Tibial artery (tissue), 4 donors: Measurements from ENCODE around the gene DNAJC21.
"Not testable (repeated sequence)": the region's sequence is repeated elsewhere in the genome, so short reads cannot be mapped to it uniquely, and the experiment has no call there.

Source experiments
- DNase-seq, 2 donors: peaks; one replicate each; pipeline ENCODE4 v3.0.0-alpha.2; 2019
- H3K27ac ChIP-seq, 2 donors: fragments of 200-600 bp; sonication (generic) in 1 of 2; 1 replicate in 1 of 2; 2 replicates in 1 of 2; pipeline ENCODE4 v1.5.1; 2018 to 2019; ENCODE audit warnings: mild to moderate bottlenecking in 1 of 2
- H3K27me3 ChIP-seq, 2 donors: fragments of 200-600 bp; sonication (generic) in 1 of 2; one replicate each; pipeline versions ENCODE4 v1.5.1 to v1.6.0; 2016 to 2019
- H3K36me3 ChIP-seq, 3 donors: fragments of 200-600 bp; sonication (generic) in 2 of 3; one replicate each; pipeline ENCODE4 v1.5.1; 2016 to 2019; ENCODE audit warnings: mild to moderate bottlenecking in 2 of 3
- H3K4me1 ChIP-seq, 4 donors: fragments of 200-600 bp; sonication (generic) in 2 of 4; 1 replicate in 3 of 4; 2 replicates in 1 of 4; pipeline ENCODE4 v1.5.1; 2016 to 2019
- H3K4me3 ChIP-seq, 2 donors: fragments of 200-600 bp; sonication (generic) in 1 of 2; 1 replicate in 1 of 2; 2 replicates in 1 of 2; pipeline ENCODE4 v1.5.1; 2018 to 2019; ENCODE audit warnings: mild to moderate bottlenecking in 2 of 2
- H3K9me3 ChIP-seq, 3 donors: fragments of 200-600 bp; sonication (generic) in 1 of 3; one replicate each; pipeline ENCODE4 v1.5.1; 2016 to 2019
- intact Hi-C: fragments of 100-400 bp; cut with DNase I; formaldehyde crosslinking; loops from one replicate; pipeline ENCODE4 v1.15.0; 2023; ENCODE audit warnings: low total_unique reads
- TF ChIP-seq, protein P1 (sequence below), 2 experiments: fragments of 200-600 bp in 1 of 2; fragments of 450-650 bp in 1 of 2; IDR thresholded peaks; one replicate each; pipeline ENCODE4 v1.5.1; 2017 to 2019; ENCODE audit warnings: antibody characterized with exemption in 2 of 2, mild to moderate bottlenecking in 1 of 2, moderate library complexity in 1 of 2

Gene DNAJC21

DNA sequence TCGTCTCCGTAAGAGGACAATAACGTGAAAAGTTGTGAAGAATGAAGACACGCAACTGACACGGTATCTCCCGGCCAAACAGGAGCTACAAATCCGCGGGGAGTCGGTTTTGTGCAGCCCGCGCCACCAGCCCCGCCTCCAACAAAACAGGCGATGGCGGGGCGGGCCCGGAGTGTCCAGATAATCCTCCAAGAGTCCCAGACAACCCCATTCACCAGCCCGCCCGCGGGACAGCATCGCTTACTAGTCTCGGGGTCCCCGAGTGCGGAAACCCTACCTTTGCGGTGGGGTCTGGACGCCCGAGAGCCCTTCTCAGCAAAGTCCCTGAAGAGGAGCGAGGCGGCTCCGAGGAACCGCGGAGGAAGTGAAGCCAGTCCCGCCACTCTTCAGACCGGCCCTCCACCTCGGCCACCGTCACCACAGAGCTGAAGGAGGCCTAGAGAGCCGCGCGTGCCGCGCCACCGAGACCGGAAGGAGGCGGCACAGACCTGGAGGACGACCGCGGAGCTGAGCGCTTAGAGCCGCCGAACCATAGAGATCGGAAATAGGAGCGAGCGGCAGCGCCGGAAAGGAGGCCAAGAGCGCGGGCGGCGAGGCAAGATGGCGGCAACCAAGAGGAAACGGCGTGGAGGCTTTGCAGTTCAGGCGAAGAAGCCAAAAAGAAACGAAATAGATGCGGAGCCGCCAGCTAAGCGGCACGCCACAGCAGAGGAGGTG lies 14.1 kb upstream of the DNAJC21 start, which contains the start of the genes BRIX1 and RAD1:
Gene BRIX1 (plus strand): TSS at position 573 of the 717 bp plus-strand sequence. CDS start 28 bp downstream, at position 601.
Gene RAD1 (minus strand): TSS at position 366 of the 717 bp plus-strand sequence. CDS start 612 bp downstream, outside the sequence.
- Histone ChIP-seq H3K27ac (peak within 1 kb of the TSS; percentile 86), H3K4me3 (peak within 1 kb of the TSS; percentile 88 to 96), H3K9me3 (no peaks in the 10 kb centered on the region), H3K36me3 (peaks cover 24 to 30% (median 25%) of the 10 kb centered on the region in 3 donors), H3K27me3 (no peaks in the 10 kb centered on the region), H3K4me1 (peaks cover 0 to 38% (median 28%) of the 10 kb centered on the region in 4 donors)
- TF ChIP-seq, protein P1, sequence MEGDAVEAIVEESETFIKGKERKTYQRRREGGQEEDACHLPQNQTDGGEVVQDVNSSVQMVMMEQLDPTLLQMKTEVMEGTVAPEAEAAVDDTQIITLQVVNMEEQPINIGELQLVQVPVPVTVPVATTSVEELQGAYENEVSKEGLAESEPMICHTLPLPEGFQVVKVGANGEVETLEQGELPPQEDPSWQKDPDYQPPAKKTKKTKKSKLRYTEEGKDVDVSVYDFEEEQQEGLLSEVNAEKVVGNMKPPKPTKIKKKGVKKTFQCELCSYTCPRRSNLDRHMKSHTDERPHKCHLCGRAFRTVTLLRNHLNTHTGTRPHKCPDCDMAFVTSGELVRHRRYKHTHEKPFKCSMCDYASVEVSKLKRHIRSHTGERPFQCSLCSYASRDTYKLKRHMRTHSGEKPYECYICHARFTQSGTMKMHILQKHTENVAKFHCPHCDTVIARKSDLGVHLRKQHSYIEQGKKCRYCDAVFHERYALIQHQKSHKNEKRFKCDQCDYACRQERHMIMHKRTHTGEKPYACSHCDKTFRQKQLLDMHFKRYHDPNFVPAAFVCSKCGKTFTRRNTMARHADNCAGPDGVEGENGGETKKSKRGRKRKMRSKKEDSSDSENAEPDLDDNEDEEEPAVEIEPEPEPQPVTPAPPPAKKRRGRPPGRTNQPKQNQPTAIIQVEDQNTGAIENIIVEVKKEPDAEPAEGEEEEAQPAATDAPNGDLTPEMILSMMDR (IDR thresholded peaks at IDR 0.05) = no peak
- DNase-seq = peak; percentile 97 to 98
- intact Hi-C loops = no loop called here

- Histone ChIP-seq H3K4me3 (peak overlapping the region; percentile 88 to 96), H3K4me1 (peaks cover 0 to 38% (median 28%) of the 10 kb centered on the region in 4 donors), H3K27ac (peak overlapping the region; percentile 86), H3K9me3 (no peaks in the 10 kb centered on the region), H3K27me3 (no peaks in the 10 kb centered on the region), H3K36me3 (peaks cover 23 to 30% (median 25%) of the 10 kb centered on the region in 3 donors)
- intact Hi-C loops = no loop called here
- TF ChIP-seq, protein P1 (IDR thresholded peaks at IDR 0.05) = no peak
- no peak for DNase-seq
Observed at GRCh38 chr5:34915856-34916192, 13.5 kb upstream of the DNAJC21 start.

- TF ChIP-seq, protein P1 (IDR thresholded peaks at IDR 0.05) = no peak
- intact Hi-C loops = no loop called here
- Histone ChIP-seq H3K4me1 (peaks cover 0 to 38% (median 28%) of the 10 kb centered on the region in 4 donors), H3K4me3 (peak overlapping the region; percentile 88 to 96), H3K36me3 (peaks cover 24 to 30% (median 25%) of the 10 kb centered on the region in 3 donors), H3K9me3 (no peaks in the 10 kb centered on the region), H3K27me3 (no peaks in the 10 kb centered on the region), H3K27ac (peak overlapping the region in 1 of 2 donors; percentile 86)
- DNase-seq = no peak
Observed at GRCh38 chr5:34916518-34916917, 12.8 kb upstream of the DNAJC21 start.

DNA sequence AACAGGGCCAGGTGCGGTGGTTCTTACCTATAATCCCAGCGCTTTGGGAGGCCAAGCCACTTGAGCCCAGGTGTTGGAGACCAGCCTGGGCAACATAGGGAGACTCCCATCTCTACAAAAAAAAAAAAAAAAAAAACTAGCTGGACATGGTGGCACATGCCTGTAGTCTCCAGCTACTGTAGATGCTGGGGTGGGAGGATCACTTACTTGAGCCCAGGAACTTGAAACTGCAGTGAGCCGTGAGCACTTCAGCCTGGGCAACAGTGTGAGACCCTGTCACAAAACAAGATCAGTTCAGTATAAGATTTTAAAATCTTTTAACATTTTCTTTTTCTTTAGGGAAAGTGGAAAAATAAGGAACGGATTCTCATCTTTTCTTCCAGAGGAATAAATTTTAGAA lies 11.3 kb upstream of the DNAJC21 start:
- Histone ChIP-seq H3K36me3 (peaks cover 27 to 36% (median 32%) of the 10 kb centered on the region in 3 donors), H3K4me1 (peaks cover 0 to 34% (median 28%) of the 10 kb centered on the region in 4 donors), H3K4me3 (no peak overlapping the region), H3K27me3 (no peaks in the 10 kb centered on the region), H3K27ac (no peak overlapping the region), H3K9me3 (no peaks in the 10 kb centered on the region)
- TF ChIP-seq, protein P1 (IDR thresholded peaks at IDR 0.05) = no peak
- no peak for DNase-seq
- intact Hi-C loops = no loop called here

GRCh38 chr5:34919077-34919476 lies 10.3 kb upstream of the DNAJC21 start:
- H3K9me3 ChIP-seq = no peaks in the 10 kb centered on the region
- TF ChIP-seq, protein P1 (IDR thresholded peaks at IDR 0.05) = no peak
- peaks cover 0 to 27% (median 21%) of the 10 kb centered on the region in 4 donors for H3K4me1 ChIP-seq
- H3K4me3 ChIP-seq = no peak overlapping the region
- no peak for DNase-seq
- intact Hi-C loops = no loop called here
- no peaks in the 10 kb centered on the region for H3K27me3 ChIP-seq
- H3K36me3 ChIP-seq = peaks cover 34 to 46% (median 37%) of the 10 kb centered on the region in 3 donors
- no peak overlapping the region for H3K27ac ChIP-seq

DNA sequence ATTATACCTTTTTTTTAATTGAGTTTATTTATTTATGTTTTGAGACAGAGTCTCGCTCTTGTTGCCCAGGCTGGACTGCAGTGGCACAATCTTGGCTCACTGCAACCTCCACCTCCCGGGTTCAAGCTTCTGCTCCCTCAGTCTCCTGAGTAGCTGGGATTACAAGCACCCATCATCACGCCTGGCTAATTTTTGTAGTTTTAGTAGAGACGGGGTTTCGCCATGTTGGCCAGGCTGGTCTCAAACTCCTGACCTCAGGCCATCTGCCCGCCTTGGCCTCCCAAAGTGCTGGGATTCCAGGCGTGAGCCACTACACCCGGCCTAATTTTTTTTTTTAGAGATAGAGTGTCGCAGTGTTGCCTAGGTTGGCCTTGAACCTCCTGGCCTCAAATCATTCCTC lies 6.1 kb upstream of the DNAJC21 start:
- peaks cover 42 to 70% (median 56%) of the 10 kb centered on the region in 3 donors for H3K36me3 ChIP-seq
- intact Hi-C loops = not testable (repeated sequence)

More for the DNA sequence above, 6.1 kb upstream of the DNAJC21 start:
- H3K4me1 ChIP-seq, DNase-seq, H3K9me3 ChIP-seq, H3K27ac ChIP-seq, H3K4me3 ChIP-seq, H3K27me3 ChIP-seq: not testable (repeated sequence)
